GM12801 (cell line): ENCODE results near the gene DNM3.

Experiments
- CTCF ChIP-seq: IDR thresholded peaks from one replicate; pipeline ENCODE4 v1.5.1; 2011; ENCODE audit warnings: control low read depth; ENCODE audit not compliant: insufficient read length; ENCODE audit errors: extremely low read depth

The DNM3 gene

GRCh38 chr1:171919891-171920887 lies 78.9 kb downstream of the DNM3 start:
- TF ChIP-seq CTCF: no peak

GRCh38 chr1:171922999-171923398 lies 81.7 kb downstream of the DNM3 start:
- no peak for TF ChIP-seq CTCF

- TF ChIP-seq CTCF: no peak
Observed at GRCh38 chr1:171929121-171929520, 87.8 kb downstream of the DNM3 start.

- no peak for TF ChIP-seq CTCF
Observed at GRCh38 chr1:171931752-171932151, 90.5 kb downstream of the DNM3 start.

- TF ChIP-seq CTCF: no peak
Observed at GRCh38 chr1:171934664-171935063, 93.4 kb downstream of the DNM3 start.

- no peak for TF ChIP-seq CTCF
Observed at GRCh38 chr1:171935086-171935485, 93.8 kb downstream of the DNM3 start.

- TF ChIP-seq CTCF: no peak
Observed at GRCh38 chr1:171935664-171936063, 94.4 kb downstream of the DNM3 start.
